CD4-positive, alpha-beta memory T cell (primary cell): ENCODE data around the gene ZMAT5. TPM values are rescaled to one million over a fixed set of nuclear protein-coding genes. Genes with fewer than 3 reads are reported as not detected.

Experiments used
- CTCF ChIA-PET: fragments of 350-600 bp; sonication (Branson Sonifier 250); formaldehyde crosslinking; loops from one replicate; lab custom pipeline; 2021; ENCODE audit warnings: inconsistent platforms; ENCODE audit not compliant: partially characterized antibody; lab: Charles Lee
- POLR2A ChIA-PET: fragments of 350-600 bp; sonication (Branson Sonifier 250); formaldehyde crosslinking; loops from one replicate; lab custom pipeline; 2021; ENCODE audit not compliant: partially characterized antibody; lab: Charles Lee
- DNase-seq, 5 donors: peaks; one replicate each; pipeline versions ENCODE4 v3.0.0 to v3.0.0-alpha.2; 2020 to 2022; ENCODE audit warnings: mixed read lengths in 1 of 5
- H3K27ac ChIP-seq: one replicate; pipeline ENCODE4 v1.7.0; 2013; ENCODE audit warnings: low read depth, low read length
- H3K27me3 ChIP-seq: 2 replicates; pipeline ENCODE4 v1.7.0; 2013; ENCODE audit warnings: mild to moderate bottlenecking, low read length, moderate library complexity; ENCODE audit not compliant: insufficient read depth
- H3K36me3 ChIP-seq: 2 replicates; pipeline ENCODE4 v1.7.0; 2013; ENCODE audit warnings: mild to moderate bottlenecking, low read length, moderate library complexity; ENCODE audit not compliant: insufficient read depth
- H3K4me1 ChIP-seq: 2 replicates; pipeline ENCODE4 v1.7.0; 2013; ENCODE audit warnings: mild to moderate bottlenecking, low read length, moderate library complexity; ENCODE audit not compliant: insufficient read depth
- H3K4me3 ChIP-seq, 2 donors: one replicate each; pipeline ENCODE4 v1.7.0; 2013; ENCODE audit warnings: low read length in 2 of 2, mild to moderate bottlenecking in 1 of 2
- H3K9me3 ChIP-seq, 2 donors: one replicate each; pipeline ENCODE4 v1.7.0; 2013; ENCODE audit warnings: low read length in 2 of 2, control low read depth in 1 of 2; ENCODE audit not compliant: control insufficient read depth in 1 of 2
- H3K27ac Mint-ChIP-seq, 7 donors: one replicate each; pipeline ENCODE4 v1.8.0; 2020 to 2021; ENCODE audit warnings: mixed read lengths in 7 of 7, mild to moderate bottlenecking in 6 of 7, inconsistent platforms in 3 of 7, moderate library complexity in 3 of 7
- H3K27me3 Mint-ChIP-seq, 2 donors: one replicate each; pipeline ENCODE4 v1.8.0; 2020 to 2021; ENCODE audit warnings: mixed read lengths in 2 of 2
- H3K36me3 Mint-ChIP-seq, 2 donors: one replicate each; pipeline ENCODE4 v1.8.0; 2020 to 2021; ENCODE audit warnings: mixed read lengths in 2 of 2, inconsistent platforms in 1 of 2, mild to moderate bottlenecking in 1 of 2
- H3K4me1 Mint-ChIP-seq, 4 donors: one replicate each; pipeline ENCODE4 v1.8.0; 2020 to 2021; ENCODE audit warnings: mixed read lengths in 4 of 4, mild to moderate bottlenecking in 1 of 4
- H3K4me3 Mint-ChIP-seq, 8 donors: one replicate each; pipeline ENCODE4 v1.8.0; 2020 to 2021; ENCODE audit warnings: mixed read lengths in 8 of 8, mild to moderate bottlenecking in 7 of 8, moderate library complexity in 6 of 8, inconsistent platforms in 3 of 8
- H3K9me3 Mint-ChIP-seq, 8 donors: one replicate each; pipeline ENCODE4 v1.8.0; 2020 to 2021; ENCODE audit warnings: mixed read lengths in 8 of 8, mild to moderate bottlenecking in 5 of 8, inconsistent platforms in 3 of 8, moderate library complexity in 1 of 8
- intact Hi-C: fragments of 100-400 bp; cut with micrococcal nuclease; formaldehyde crosslinking; loops from one replicate; pipeline ENCODE4 v1.15.1; 2023
- polyA plus RNA-seq, 2 donors: library from polyadenylated mRNA; unstranded; fragments of 300-500 nt; fragmentation: Illumina TruSeq; gene quantifications; one replicate each; pipeline ENCODE4 v1.2.3, GENCODE V29; 2021
- total RNA-seq, 2 experiments: library from RNA; stranded (reverse); gene quantifications; one replicate each; pipeline ENCODE4 v1.2.3, GENCODE V29; 2021

ZMAT5 gene
- total and polyA plus RNA-seq, 4 experiments from 2014 or later, result 16.3 to 67.7 (median 31.3) TPM

GRCh38 chr22:29780220-29780619 is 13.4 kb upstream of the ZMAT5 start:
- Mint-ChIP-seq H3K27me3 (no peaks in the 10 kb centered on the region), H3K4me1 (no peaks in the 10 kb centered on the region), H3K27ac (peak overlapping the region in 1 of 7 donors; percentile 47), H3K36me3 (no peaks in the 10 kb centered on the region), H3K9me3 (no peaks in the 10 kb centered on the region), H3K4me3 (no peak overlapping the region)
- H3K9me3 ChIP-seq, result no peaks in the 10 kb centered on the region
- intact Hi-C loops, result no loop called here
- no peaks in the 10 kb centered on the region for H3K27me3 ChIP-seq
- DNase-seq, result no peak
- no peaks in the 10 kb centered on the region for H3K36me3 ChIP-seq
- no peaks in the 10 kb centered on the region for H3K4me1 ChIP-seq
- H3K4me3 ChIP-seq, result no peak overlapping the region
- POLR2A ChIA-PET, result no interaction called here
- no peak overlapping the region for H3K27ac ChIP-seq
- CTCF ChIA-PET, result no interaction called here

GRCh38 chr22:29773233-29773632 is 6.4 kb upstream of the ZMAT5 start:
- no peaks in the 10 kb centered on the region for H3K9me3 Mint-ChIP-seq
- H3K27me3 ChIP-seq, result no peaks in the 10 kb centered on the region
- POLR2A ChIA-PET, result no interaction called here
- peaks cover 11% of the 10 kb centered on the region for H3K36me3 ChIP-seq
- H3K36me3 Mint-ChIP-seq, result peaks cover 7 to 24% of the 10 kb centered on the region in 2 donors
- peaks cover 12% of the 10 kb centered on the region for H3K4me1 ChIP-seq
- CTCF ChIA-PET, result interaction anchor here (1.2 to 1.3 kb wide), 2 partner anchors 10 to 16 kb away, joined by 3 read pairs; no protein-coding TSS in a partner anchor
- no peaks in the 10 kb centered on the region for H3K9me3 ChIP-seq
- H3K27ac Mint-ChIP-seq, result peak overlapping the region in 1 of 7 donors; percentile 70
- no peaks in the 10 kb centered on the region for H3K27me3 Mint-ChIP-seq
- H3K4me3 Mint-ChIP-seq, result no peak overlapping the region
- peaks cover 3 to 18% (median 7%) of the 10 kb centered on the region in 4 donors for H3K4me1 Mint-ChIP-seq
- H3K27ac ChIP-seq, result no peak overlapping the region
- no peak for DNase-seq
- intact Hi-C loops, result no loop called here
- no peak overlapping the region for H3K4me3 ChIP-seq

GRCh38 chr22:29772170-29772641 is 5.4 kb upstream of the ZMAT5 start:
- DNase-seq, result no peak
- Mint-ChIP-seq H3K27ac (no peak overlapping the region), H3K4me3 (peak overlapping the region in 1 of 8 donors; percentile 41), H3K36me3 (peaks cover 7 to 33% of the 10 kb centered on the region in 2 donors), H3K4me1 (peaks cover 9 to 27% (median 12%) of the 10 kb centered on the region in 4 donors), H3K27me3 (no peaks in the 10 kb centered on the region), H3K9me3 (no peaks in the 10 kb centered on the region)
- ChIA-PET CTCF (no interaction called here), POLR2A (interaction anchor here (0.7 kb wide), 1 partner anchor 1441 kb away, joined by 3 read pairs; no protein-coding TSS in a partner anchor)
- Histone ChIP-seq H3K27ac (no peak overlapping the region), H3K36me3 (peaks cover 11% of the 10 kb centered on the region), H3K4me3 (no peak overlapping the region), H3K27me3 (no peaks in the 10 kb centered on the region), H3K9me3 (no peaks in the 10 kb centered on the region), H3K4me1 (peaks cover 19% of the 10 kb centered on the region)
- intact Hi-C loops, result no loop called here

- Histone ChIP-seq H3K36me3 (peaks cover 11% of the 10 kb centered on the region), H3K27ac (no peak overlapping the region), H3K4me1 (peaks cover 29% of the 10 kb centered on the region), H3K4me3 (no peak overlapping the region), H3K9me3 (no peaks in the 10 kb centered on the region), H3K27me3 (no peaks in the 10 kb centered on the region)
- no peak for DNase-seq
- ChIA-PET POLR2A (interaction anchor here (0.9 kb wide), 1 partner anchor 68 kb away, joined by 3 read pairs; the partner anchor contains the start of gene ASCC2), CTCF (no interaction called here)
- Mint-ChIP-seq H3K9me3 (no peaks in the 10 kb centered on the region), H3K4me3 (no peak overlapping the region), H3K36me3 (peaks cover 7 to 33% of the 10 kb centered on the region in 2 donors), H3K4me1 (peaks cover 19 to 50% (median 26%) of the 10 kb centered on the region in 4 donors), H3K27ac (no peak overlapping the region), H3K27me3 (no peaks in the 10 kb centered on the region)
- intact Hi-C loops, result loop anchor here (5.0 to 10.0 kb wide), 3 partner anchors 317 to 655 kb away; partner anchors contain the start of gene MTFP1
Measured at GRCh38 chr22:29769723-29770321, 3.0 kb upstream of the ZMAT5 start.

- POLR2A ChIA-PET, result no interaction called here
Measured at GRCh38 chr22:29768052-29768693, 1.4 kb upstream of the ZMAT5 start.

GRCh38 chr22:29767171-29768051 is 604 bp upstream of the ZMAT5 start, which contains the start of gene UQCR10:
UQCR10 (plus strand) TSS chr22:29767369; CDS start chr22:29767399, 30 bp downstream.
- peaks cover 29% of the 10 kb centered on the region for H3K4me1 ChIP-seq
- peak within 1 kb of the TSS; percentile 96 to 100 for H3K4me3 ChIP-seq
- H3K36me3 Mint-ChIP-seq, result peaks cover 7 to 31% of the 10 kb centered on the region in 2 donors
- ChIA-PET POLR2A (interaction anchor here (0.9 to 1.2 kb wide), 4 partner anchors 70 to 214 kb away, joined by 4 to 7 read pairs (median 6); partner anchors contain the start of genes ASCC2, MTMR3 and THOC5), CTCF (interaction anchor here (1.3 kb wide), 1 partner anchor 70 kb away, joined by 5 read pairs; the partner anchor contains the start of gene ASCC2)
- peak within 1 kb of the TSS; percentile 87 for H3K27ac ChIP-seq
- no peaks in the 10 kb centered on the region for H3K27me3 ChIP-seq
- H3K27ac Mint-ChIP-seq, result peak within 1 kb of the TSS; percentile 38 to 99 (median 99)
- peak; percentile 92 to 95 (median 94) for DNase-seq
- H3K4me3 Mint-ChIP-seq, result peak within 1 kb of the TSS; percentile 95 to 100 (median 99)
- H3K27me3 Mint-ChIP-seq, result no peaks in the 10 kb centered on the region
- no peaks in the 10 kb centered on the region for H3K9me3 Mint-ChIP-seq
- intact Hi-C loops, result loop anchor here (1.0 to 10.0 kb wide), 6 partner anchors 71 to 657 kb away; partner anchors contain the start of genes ASCC2, MTFP1, MTMR3 and NF2
- no peaks in the 10 kb centered on the region for H3K9me3 ChIP-seq
- peaks cover 11% of the 10 kb centered on the region for H3K36me3 ChIP-seq
- H3K4me1 Mint-ChIP-seq, result peaks cover 22 to 53% (median 28%) of the 10 kb centered on the region in 4 donors

More at GRCh38 chr22:29768052-29768693, 1.4 kb upstream of the ZMAT5 start:
- Mint-ChIP-seq H3K4me1 (peaks cover 22 to 53% (median 28%) of the 10 kb centered on the region in 4 donors), H3K36me3 (peaks cover 7 to 33% of the 10 kb centered on the region in 2 donors), H3K27ac (peak overlapping the region; percentile 38 to 99 (median 99)), H3K27me3 (no peaks in the 10 kb centered on the region), H3K9me3 (no peaks in the 10 kb centered on the region), H3K4me3 (peak overlapping the region; percentile 95 to 100 (median 99))
- CTCF ChIA-PET, result no interaction called here
- Histone ChIP-seq H3K27ac (peak overlapping the region; percentile 87), H3K4me1 (peaks cover 29% of the 10 kb centered on the region), H3K36me3 (peaks cover 11% of the 10 kb centered on the region), H3K4me3 (peak overlapping the region; percentile 96 to 100), H3K9me3 (no peaks in the 10 kb centered on the region), H3K27me3 (no peaks in the 10 kb centered on the region)
- no peak for DNase-seq
- intact Hi-C loops, result loop anchor here (5.0 to 10.0 kb wide), 3 partner anchors 319 to 657 kb away; partner anchors contain the start of gene MTFP1
